GM15510 (cell line): Measurements from ENCODE around the gene NHERF1.

Source experiments
- POLR2A ChIP-seq: IDR thresholded peaks from 3 replicates; pipeline ENCODE4 v1.6.1; 2011; ENCODE audit warnings: borderline replicate concordance; ENCODE audit not compliant: insufficient read length; ENCODE audit errors: extremely low read depth

Gene NHERF1

DNA sequence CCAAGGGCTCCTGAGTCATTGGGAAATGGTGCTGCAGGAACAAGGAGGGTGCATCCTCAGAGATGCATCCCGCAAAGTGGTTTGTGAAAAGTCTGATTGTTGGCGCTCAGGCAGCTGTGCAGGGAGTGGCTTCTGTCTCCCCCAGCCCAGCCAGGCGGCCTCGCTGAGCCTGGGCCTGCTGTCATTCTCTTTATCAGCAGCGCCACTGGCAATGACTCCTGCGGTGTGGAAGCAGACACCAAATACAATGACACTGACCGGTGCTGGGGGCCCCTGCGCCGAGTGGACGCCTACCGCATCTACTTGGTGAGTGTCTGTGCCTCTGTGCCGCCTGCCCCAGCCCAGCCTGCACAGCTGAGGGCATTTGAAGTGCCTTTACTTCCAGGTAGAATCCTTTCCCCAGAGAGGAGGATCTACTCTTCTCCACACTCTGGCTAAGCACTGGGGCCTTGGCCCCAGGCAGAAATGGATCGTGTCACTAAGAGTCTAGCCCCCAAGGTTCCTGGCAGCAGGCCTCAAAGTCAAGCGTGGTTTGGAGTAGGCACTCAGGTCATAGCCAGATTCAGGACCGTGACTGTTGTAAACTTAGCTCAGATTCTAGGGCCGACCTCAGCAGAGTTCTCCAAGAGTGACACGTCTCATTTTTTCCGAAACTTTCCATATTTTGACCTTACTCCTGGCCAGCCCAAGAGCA, 47.0 kb downstream of the NHERF1 start:
- TF ChIP-seq POLR2A, result no peak

DNA sequence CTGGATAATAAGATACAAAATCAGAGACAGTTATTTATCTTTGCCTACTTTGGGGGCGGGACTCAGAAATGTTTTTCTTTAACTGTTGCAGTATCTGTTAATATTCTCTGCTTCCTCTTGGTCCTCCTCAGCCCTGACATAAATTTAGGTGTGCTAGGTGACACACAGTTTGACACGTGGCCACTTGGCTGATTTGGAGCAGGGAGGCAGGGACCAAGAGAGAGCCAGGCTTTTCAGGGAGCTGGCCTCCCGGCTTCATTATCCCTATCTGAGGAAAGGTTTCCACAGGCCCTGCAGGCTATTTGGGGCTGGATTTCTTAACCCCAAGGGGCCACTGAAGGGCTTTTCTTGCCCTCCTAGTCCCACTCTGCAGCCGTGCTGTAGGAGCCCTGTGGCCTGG, 47.8 kb downstream of the NHERF1 start:
- TF ChIP-seq POLR2A, result no peak

DNA sequence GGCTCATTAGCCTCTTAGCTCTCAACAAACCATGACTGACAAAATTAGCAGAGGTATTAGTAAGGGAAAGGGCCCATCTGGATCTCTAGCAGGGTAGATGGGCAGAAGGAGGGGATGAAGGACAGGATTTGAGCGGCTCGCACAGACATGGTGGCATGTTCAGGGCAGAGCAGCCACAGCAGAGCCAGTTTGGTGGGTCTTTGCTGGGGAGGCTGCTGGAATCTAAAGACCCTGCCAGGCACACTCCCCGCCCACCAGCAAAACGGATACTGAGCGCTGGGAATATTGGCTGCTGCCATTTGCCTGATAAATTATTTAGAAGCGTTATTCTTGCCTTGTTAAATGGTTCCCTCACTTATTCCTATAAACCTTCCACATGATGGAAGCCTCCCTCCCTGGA, 48.4 kb downstream of the NHERF1 start:
- no peak for TF ChIP-seq POLR2A

DNA sequence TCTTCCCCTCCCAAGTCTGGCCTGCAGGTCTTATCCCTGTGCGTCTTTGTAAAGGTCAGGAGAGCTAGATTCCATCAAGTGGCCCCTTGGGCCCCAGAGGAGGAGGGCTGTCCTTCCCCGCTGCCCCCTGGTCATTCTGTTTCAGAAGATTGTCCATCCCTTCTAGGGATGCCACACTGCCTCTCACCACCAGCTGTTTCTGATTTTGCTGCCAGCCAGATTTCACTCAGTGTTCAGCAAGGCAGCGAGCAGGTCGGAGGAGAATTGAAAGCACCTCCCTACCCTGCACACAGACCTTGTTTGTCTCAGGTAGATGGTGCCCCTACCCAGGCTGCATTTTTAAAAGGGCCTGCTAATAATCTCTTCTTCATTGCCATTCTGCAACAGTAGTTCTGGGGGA, 49.4 kb downstream of the NHERF1 start:
- no peak for TF ChIP-seq POLR2A

DNA sequence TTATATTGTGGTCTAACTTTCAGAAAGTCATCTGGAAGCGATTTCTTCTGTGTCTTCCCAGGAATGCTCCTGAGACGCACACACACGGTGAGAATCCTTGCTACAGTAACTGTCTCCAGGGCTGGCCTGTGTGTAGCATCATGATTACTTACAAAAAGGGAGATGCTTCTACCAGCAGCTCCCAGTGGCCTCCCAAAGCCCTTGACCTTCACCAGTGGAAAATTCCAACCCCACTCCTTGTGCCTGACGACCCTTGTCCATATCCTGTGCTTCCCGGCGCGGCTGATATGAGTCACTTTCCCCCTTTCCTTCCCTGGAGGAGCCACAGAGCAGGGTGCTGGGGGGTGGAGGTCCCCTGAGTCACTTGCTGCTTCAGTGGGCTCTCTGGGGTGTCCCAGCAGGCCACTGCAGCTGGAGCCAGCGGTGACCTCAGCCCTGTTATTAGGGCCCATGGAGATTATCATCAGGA, 49.8 kb downstream of the NHERF1 start:
- no peak for TF ChIP-seq POLR2A

DNA sequence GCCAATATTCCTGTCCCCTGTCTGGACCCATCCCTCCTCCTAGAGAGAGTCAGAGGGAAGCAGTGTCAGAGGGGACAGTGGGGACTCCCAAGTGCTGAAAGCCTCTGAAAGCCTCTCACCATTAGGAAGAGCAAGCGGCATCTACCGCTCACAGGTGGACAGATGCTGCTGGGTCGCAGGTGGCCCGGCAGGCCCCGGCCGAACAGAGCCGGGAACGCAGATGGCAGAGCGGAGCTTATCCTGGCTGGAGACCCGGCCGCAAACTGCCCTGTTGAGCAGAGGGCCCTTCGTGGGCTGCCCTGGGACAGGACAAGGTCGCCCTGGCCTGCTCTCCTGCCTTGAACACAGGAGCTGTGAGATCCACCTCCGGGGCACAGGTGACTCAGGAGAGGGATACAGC, 50.7 kb downstream of the NHERF1 start:
- no peak for TF ChIP-seq POLR2A

DNA sequence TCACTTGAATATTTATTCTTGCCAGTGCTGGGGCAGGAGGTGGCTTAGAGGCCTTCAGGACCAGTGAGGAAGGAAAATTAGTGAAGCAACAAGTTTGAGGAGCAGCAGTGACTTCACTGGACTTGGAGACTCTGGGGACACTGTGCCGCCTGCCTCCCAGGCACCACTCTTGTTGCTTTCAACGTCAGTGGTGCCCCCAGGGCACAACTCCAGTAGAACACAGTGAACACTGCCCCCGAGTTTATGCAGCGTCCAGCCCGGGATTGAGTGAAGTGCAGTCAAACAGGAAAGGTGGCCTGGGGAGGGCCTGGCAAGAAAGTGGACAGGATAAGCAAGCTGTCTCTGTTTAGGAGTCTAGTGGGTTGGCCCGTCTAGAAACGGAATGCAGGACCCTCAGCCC, 52.1 kb downstream of the NHERF1 start:
- no peak for TF ChIP-seq POLR2A

DNA sequence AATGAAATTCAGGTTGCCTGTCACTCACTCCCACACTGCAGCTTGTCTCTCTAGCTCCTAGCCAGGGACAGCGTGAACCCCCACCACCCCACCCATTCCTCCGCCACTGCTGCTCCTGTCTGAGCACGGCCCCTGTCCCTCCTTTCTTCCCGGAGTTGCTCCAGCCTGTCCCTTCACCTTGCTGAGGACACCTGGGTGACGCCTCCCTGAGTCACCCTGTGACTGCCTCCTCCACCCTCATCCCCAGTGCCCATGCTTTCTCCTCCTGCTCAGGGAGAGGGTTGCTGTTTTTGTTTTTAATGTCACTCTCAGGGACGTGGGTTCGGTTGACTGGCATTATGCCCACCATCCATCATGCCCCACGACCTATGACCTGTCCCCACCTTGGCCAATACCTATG, 53.5 kb downstream of the NHERF1 start:
- TF ChIP-seq POLR2A, result no peak

DNA sequence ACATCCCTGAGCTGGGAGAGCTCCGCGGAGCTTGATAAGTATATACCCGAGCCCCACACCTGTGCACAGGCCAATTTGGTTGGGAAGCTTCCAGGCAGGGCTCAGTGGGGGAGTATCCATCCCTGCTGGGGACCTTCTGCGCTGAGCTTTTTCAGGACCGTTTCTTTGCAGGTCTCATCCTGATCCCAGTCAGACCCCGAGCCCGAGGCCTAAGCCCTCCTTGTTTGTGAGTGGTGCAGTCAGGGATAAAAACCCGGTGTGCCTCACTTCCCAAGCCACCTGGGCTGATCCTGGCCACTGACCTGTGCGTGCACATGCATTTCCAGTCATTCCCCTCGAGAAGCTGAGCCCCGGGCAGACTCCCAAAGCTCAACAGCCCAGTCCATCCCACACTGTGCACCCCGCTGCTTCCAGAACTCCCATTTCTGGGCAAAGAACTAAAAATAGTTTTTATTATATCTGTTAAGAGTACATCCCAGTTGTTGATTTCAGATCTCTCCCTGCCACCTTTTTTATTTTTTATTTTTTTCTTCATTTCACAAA, 55.0 kb downstream of the NHERF1 start:
- no peak for TF ChIP-seq POLR2A

DNA sequence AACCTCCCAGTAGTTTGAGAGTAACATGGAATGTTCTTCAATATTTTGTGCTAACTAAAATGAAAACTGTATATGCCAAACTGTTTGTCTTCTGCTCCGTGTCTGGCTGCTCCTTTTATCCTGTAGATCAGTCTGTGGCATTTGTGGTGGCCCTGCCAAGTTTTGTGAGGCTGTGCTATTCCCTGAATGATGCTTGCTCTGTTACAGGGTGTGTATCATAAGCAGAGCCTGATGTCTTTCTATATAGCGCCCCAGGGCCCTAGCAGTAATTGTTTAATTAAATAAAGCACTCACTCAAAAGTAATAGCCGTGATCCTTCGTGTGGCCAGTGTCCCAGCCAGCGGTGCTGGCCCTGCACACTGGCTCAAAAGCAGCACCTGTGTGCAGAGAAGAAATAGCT, 55.5 kb downstream of the NHERF1 start:
- TF ChIP-seq POLR2A, result no peak

DNA sequence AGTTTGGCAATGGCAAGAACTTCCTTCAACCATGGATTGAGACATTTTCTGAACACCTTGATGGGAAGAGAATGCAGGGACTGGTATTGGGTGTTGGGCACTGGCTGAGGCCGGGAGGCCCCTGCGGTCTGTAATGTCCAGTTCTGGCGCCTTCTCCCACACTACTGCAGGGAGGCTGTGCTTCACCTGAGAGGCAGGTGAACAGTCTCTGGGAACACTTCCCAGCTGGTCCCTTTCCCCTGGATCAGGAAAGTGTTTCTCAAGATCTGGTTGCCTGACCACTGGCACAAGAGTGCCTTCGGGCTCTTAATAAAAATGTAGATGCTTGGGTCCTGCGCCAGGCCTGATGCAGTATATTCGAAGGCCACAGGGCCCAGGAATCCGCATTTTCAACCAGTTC, 56.3 kb downstream of the NHERF1 start:
- TF ChIP-seq POLR2A, result no peak

DNA sequence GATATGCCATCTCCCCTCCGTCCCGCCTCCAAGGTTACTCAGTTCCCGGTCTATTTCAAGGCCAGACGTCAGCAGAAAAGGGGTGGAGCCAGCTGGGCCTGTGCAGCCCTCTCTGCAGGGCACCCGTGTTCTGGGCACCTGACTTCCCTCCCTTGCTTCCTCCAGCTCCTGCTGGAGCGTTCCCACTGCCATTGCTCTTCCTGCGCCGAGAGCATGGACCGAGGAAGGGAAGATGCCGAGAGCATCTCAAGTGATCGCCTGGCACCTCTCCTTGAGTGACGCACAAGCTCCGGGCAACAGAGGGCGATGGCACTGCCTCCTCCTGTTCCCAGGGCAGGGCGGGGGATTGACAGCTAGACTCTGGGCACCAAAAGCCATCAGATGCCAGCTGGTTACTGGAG, 57.2 kb downstream of the NHERF1 start:
- no peak for TF ChIP-seq POLR2A

DNA sequence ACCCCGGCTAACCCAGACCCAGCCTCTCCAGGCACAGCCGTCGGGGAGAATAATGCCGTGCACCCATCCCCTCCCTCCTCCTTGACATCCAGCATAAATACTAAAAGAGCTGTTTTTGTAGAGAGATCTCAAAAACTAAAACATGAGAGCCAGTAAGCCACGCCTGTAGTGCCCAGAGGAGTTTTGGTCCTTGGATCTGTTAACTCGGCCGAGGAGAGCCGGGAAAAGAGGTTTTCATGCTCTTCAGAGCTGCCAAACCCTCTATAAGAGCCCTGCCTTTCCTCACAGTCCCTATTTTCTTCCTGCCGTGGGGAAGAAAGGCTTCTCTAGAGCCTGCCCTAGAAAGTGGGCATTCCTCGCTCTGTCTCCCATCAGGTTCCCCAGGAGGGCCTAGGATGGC, 57.9 kb downstream of the NHERF1 start:
- TF ChIP-seq POLR2A, result no peak

DNA sequence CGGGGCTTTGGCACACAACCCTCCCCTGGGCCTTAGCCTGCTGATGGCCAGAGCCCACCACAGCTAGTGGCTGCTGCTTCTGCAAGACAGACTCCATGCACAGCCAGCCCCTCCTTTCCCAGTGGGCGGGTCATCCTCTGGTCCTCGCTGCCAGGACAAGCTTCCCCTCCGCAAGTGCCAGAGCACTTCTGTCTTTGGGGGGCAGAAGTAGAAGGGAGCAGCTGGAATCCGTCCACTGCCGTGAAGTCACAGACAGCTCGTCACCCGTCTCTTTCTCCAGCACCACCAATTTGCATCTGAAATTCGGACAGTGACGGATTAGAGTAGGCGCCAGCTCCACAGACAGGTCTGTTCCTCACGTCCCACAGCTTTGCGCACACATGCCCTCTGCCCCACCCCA, 59.0 kb downstream of the NHERF1 start:
- TF ChIP-seq POLR2A, result no peak

DNA sequence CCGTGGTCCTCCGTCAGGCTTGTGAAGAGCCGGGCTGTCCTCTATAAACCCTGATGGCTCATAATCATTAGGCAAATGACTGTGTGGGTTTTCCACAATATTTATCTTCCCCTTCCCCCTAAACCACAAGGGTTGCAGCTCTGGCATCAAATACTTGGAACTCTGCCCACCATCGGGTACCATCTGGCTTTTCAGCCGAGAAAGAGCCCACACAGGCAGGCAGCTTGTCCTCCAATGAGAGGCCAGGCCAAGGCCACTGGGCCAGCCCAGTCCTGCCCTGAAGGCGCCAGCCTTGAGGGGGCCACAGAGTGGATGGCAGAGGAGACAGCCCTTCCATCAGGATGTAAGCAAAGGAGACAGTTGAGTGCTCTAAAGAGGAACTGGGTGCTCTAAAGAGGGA, 59.5 kb downstream of the NHERF1 start:
- TF ChIP-seq POLR2A, result no peak

DNA sequence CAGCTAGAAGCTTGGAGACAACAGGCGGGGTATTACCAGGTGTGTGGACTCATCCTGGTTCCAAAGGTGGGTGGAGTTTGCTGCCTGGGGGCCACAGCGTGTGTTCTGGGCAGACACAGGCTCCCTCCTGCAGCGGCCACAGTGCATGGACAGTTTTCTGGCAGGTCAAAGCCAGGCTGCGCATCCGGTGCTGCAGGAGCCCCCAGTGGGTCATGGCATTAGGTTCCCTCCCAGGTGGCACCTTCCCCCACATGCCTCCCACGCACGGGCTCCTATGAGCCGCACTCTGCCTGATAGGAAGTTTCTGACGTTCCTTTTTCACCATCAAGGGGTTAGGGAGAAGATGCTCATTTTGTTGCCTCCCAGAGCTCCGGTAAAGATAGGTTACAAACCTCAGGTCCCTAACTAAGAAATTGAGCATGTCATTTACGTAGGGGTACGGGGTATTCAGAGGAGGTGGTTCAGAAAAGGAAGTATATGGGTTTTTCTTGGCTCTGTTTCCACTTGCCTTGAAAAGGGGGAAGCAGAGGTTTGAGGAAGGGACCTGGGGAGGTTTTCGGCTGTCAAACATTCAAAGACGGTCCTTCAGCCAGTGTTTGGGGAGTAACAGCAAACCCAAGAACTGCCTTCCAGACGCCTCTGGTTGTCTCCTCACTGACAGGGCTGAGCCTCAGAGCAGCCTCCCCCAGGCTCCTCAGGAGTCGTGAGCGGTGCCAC, 60.4 kb downstream of the NHERF1 start:
- no peak for TF ChIP-seq POLR2A
